Hepatocyte (in vitro differentiated cells): ENCODE data around the gene ATP8B2. TPM values are rescaled to one million over a fixed set of nuclear protein-coding genes. Genes with fewer than 3 reads are reported as not detected.

Experiments used
- DNase-seq: peaks from one replicate; pipeline ENCODE4 v3.0.0-alpha.2; 2016; ENCODE audit warnings: low spot score
- H2AFZ ChIP-seq: fragments of 200-600 bp; sonication (generic); 2 replicates; pipeline ENCODE4 v1.6.0; 2016; ENCODE audit warnings: antibody characterized with exemption, mild to moderate bottlenecking
- H3K27ac ChIP-seq: fragments of 200-600 bp; sonication (generic); 2 replicates; pipeline ENCODE4 v1.5.1; 2016; ENCODE audit warnings: mild to moderate bottlenecking
- H3K27me3 ChIP-seq: fragments of 200-600 bp; sonication (generic); 2 replicates; pipeline ENCODE4 v1.6.1; 2016
- H3K36me3 ChIP-seq: fragments of 200-600 bp; sonication (generic); replicated peaks from 2 replicates; pipeline ENCODE4 v1.5.1; 2016; ENCODE audit warnings: low read depth; ENCODE audit not compliant: insufficient read depth
- H3K4me1 ChIP-seq: fragments of 200-600 bp; sonication (generic); 2 replicates; pipeline ENCODE4 v1.5.1; 2016; ENCODE audit warnings: mild to moderate bottlenecking, moderate library complexity; ENCODE audit not compliant: insufficient read depth
- H3K4me2 ChIP-seq: fragments of 200-600 bp; sonication (generic); 2 replicates; pipeline ENCODE4 v1.6.0; 2016
- H3K4me3 ChIP-seq: fragments of 200-600 bp; sonication (generic); 2 replicates; pipeline ENCODE4 v1.5.1; 2016; ENCODE audit warnings: mild to moderate bottlenecking
- H3K79me2 ChIP-seq: fragments of 200-600 bp; sonication (generic); 2 replicates; pipeline ENCODE4 v1.6.0; 2017; ENCODE audit warnings: mild to moderate bottlenecking
- H3K9me2 ChIP-seq: fragments of 200-600 bp; sonication (generic); replicated peaks from 2 replicates; pipeline ENCODE4 v1.6.0; 2017; ENCODE audit warnings: mild to moderate bottlenecking; ENCODE audit not compliant: insufficient read depth
- H3K9me3 ChIP-seq: fragments of 200-600 bp; sonication (generic); 2 replicates; pipeline ENCODE4 v1.5.1; 2016; ENCODE audit warnings: low read depth, mild to moderate bottlenecking
- H4K20me1 ChIP-seq: fragments of 200-600 bp; sonication (generic); 2 replicates; pipeline ENCODE4 v1.6.0; 2016; ENCODE audit warnings: mild to moderate bottlenecking; ENCODE audit not compliant: insufficient read depth, poor library complexity, severe bottlenecking
- EZH2 ChIP-seq: fragments of 200-600 bp; sonication (generic); IDR thresholded peaks from 2 replicates; pipeline ENCODE4 v1.6.1; 2016; ENCODE audit warnings: antibody characterized with exemption, mild to moderate bottlenecking, borderline replicate concordance
- EZH2phosphoT487 ChIP-seq: fragments of 200-600 bp; sonication (generic); IDR thresholded peaks from one replicate; pipeline ENCODE4 v1.6.1; 2018; ENCODE audit warnings: antibody characterized with exemption, mild to moderate bottlenecking, low read depth, moderate library complexity; ENCODE audit not compliant: unreplicated experiment, severe bottlenecking
- WGBS: methylation state at CpG from one replicate; pipeline ENCODE4 v1.1.6; 2016; ENCODE audit warnings: low lambda C conversion rate; ENCODE audit errors: missing lambda C conversion rate; 5-methylcytosine and 5-hydroxymethylcytosine counted together
- polyA plus RNA-seq: library from polyadenylated mRNA; unstranded; fragments of >200 nt; fragmentation: Nextera tagmentation; extraction: Ambion mirVana; gene quantifications from 2 replicates; pipeline ENCODE4 v1.2.1, GENCODE V29; 2016
- total RNA-seq: library from RNA; depleted of rRNA; stranded (reverse); fragments of >200 nt; gene quantifications from 2 replicates; pipeline ENCODE4 v1.2.3, GENCODE V29; 2014
- TF ChIP-seq, protein P1 (sequence below): fragments of 200-600 bp; sonication (generic); IDR thresholded peaks from 2 replicates; pipeline ENCODE4 v1.5.1; 2016; ENCODE audit warnings: antibody characterized with exemption, mild to moderate bottlenecking; ENCODE audit not compliant: poor library complexity

ATP8B2 gene
- total and polyA plus RNA-seq, 2 experiments from 2014 or later: 8.7 to 42.0 TPM

DNA sequence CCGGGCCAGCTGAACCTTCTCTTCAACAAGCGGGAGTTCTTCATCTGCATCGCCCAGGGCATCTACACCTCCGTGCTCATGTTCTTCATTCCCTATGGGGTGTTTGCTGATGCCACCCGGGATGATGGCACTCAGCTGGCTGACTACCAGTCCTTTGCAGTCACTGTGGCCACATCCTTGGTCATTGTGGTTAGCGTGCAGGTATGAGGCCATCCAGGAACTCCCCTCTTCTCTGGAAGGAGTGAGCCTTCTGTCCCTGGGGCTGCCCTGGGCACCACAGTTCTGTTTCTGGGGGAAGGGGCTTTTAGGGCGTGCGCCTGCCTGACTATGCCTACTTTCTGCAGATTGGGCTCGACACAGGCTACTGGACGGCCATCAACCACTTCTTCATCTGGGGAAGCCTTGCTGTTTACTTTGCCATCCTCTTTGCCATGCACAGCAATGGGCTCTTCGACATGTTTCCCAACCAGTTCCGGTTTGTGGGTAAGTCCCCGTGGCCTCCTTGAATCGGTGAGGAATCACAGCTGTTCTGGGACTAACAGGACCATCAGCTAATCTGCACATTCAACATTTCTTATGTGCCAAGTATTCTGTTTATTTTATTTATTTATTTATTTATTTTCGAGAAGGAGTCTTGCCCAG, 21.1 kb downstream of the ATP8B2 start:
- Histone ChIP-seq H3K79me2 (no peaks in the 10 kb centered on the region), H3K27ac (no peak overlapping the region), H3K27me3 (no peaks in the 10 kb centered on the region), H3K4me3 (no peak overlapping the region), H4K20me1 (no peaks in the 10 kb centered on the region), H3K36me3 (no peaks in the 10 kb centered on the region), H3K4me1 (no peaks in the 10 kb centered on the region), H3K9me2 (no peaks in the 10 kb centered on the region), H3K4me2 (no peak overlapping the region), H3K9me3 (no peaks in the 10 kb centered on the region), H2AFZ (no peak overlapping the region)
- DNase-seq: no peak
- TF ChIP-seq EZH2: no peak
- no peak for TF ChIP-seq EZH2phosphoT487
- TF ChIP-seq, protein P1, sequence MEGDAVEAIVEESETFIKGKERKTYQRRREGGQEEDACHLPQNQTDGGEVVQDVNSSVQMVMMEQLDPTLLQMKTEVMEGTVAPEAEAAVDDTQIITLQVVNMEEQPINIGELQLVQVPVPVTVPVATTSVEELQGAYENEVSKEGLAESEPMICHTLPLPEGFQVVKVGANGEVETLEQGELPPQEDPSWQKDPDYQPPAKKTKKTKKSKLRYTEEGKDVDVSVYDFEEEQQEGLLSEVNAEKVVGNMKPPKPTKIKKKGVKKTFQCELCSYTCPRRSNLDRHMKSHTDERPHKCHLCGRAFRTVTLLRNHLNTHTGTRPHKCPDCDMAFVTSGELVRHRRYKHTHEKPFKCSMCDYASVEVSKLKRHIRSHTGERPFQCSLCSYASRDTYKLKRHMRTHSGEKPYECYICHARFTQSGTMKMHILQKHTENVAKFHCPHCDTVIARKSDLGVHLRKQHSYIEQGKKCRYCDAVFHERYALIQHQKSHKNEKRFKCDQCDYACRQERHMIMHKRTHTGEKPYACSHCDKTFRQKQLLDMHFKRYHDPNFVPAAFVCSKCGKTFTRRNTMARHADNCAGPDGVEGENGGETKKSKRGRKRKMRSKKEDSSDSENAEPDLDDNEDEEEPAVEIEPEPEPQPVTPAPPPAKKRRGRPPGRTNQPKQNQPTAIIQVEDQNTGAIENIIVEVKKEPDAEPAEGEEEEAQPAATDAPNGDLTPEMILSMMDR: no peak
- WGBS: 95% methylated on average over 15 of the region's 15 CpGs

GRCh38 chr1:154347961-154348360, 22.6 kb downstream of the ATP8B2 start:
- DNase-seq: no peak
- Histone ChIP-seq H4K20me1 (no peaks in the 10 kb centered on the region), H2AFZ (no peak overlapping the region), H3K27me3 (no peaks in the 10 kb centered on the region), H3K4me2 (no peak overlapping the region), H3K4me3 (no peak overlapping the region), H3K36me3 (no peaks in the 10 kb centered on the region), H3K79me2 (no peaks in the 10 kb centered on the region), H3K9me3 (no peaks in the 10 kb centered on the region), H3K9me2 (no peaks in the 10 kb centered on the region), H3K4me1 (peaks cover 10% of the 10 kb centered on the region), H3K27ac (no peak overlapping the region)
- TF ChIP-seq, protein P1: no peak
- TF ChIP-seq EZH2 (no peak), EZH2phosphoT487 (no peak)
- WGBS: 94% methylated on average over 3 of the region's 3 CpGs

- Histone ChIP-seq H3K4me3 (no peak overlapping the region), H2AFZ (no peak overlapping the region), H3K4me1 (peaks cover 15% of the 10 kb centered on the region), H3K27me3 (no peaks in the 10 kb centered on the region), H3K9me3 (no peaks in the 10 kb centered on the region), H3K36me3 (no peaks in the 10 kb centered on the region), H3K9me2 (no peaks in the 10 kb centered on the region), H3K4me2 (no peak overlapping the region), H3K79me2 (no peaks in the 10 kb centered on the region), H3K27ac (no peak overlapping the region), H4K20me1 (no peaks in the 10 kb centered on the region)
- TF ChIP-seq, protein P1: no peak
- no peak for TF ChIP-seq EZH2
- no peak for TF ChIP-seq EZH2phosphoT487
- no peak for DNase-seq
- 94% methylated on average over 27 of the region's 27 CpGs for WGBS
These were observed 23.2 kb downstream of the ATP8B2 start for GRCh38 chr1:154348429-154349076.
